NCI-H446 (cell line): ENCODE measurements around the gene PIK3R1.
"Not testable (repeated sequence)": the region's sequence is repeated elsewhere in the genome, so short reads cannot be mapped to it uniquely, and the experiment has no call there.

ENCODE experiments used
- DNase-seq, 2 experiments: peaks; one replicate each; lab custom pipeline; 2025; lab: John Stamatoyannopoulos, UW

PIK3R1 gene

DNA sequence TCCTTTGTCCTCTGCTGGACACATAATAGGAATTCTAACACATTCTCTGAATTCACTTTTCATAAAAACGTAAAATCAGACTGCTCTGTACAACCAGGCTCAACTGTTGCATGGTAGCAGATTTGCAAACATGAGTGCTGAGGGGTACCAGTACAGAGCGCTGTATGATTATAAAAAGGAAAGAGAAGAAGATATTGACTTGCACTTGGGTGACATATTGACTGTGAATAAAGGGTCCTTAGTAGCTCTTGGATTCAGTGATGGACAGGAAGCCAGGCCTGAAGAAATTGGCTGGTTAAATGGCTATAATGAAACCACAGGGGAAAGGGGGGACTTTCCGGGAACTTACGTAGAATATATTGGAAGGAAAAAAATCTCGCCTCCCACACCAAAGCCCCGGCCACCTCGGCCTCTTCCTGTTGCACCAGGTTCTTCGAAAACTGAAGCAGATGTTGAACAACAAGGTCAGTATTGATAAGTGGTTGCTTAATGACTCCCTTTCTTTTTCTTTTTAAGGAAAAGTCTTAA, 11.1 kb downstream of the PIK3R1 start:
- no peak for DNase-seq

- no peak for DNase-seq
These were observed 12.1 kb downstream of the PIK3R1 start for GRCh38 chr5:68227532-68228160.

GRCh38 chr5:68229416-68229815, 13.9 kb downstream of the PIK3R1 start:
- no peak for DNase-seq

GRCh38 chr5:68230285-68230684, 14.7 kb downstream of the PIK3R1 start:
- DNase-seq, result no peak

- DNase-seq, result no peak
These were observed 16.0 kb downstream of the PIK3R1 start for GRCh38 chr5:68231414-68232076.

DNA sequence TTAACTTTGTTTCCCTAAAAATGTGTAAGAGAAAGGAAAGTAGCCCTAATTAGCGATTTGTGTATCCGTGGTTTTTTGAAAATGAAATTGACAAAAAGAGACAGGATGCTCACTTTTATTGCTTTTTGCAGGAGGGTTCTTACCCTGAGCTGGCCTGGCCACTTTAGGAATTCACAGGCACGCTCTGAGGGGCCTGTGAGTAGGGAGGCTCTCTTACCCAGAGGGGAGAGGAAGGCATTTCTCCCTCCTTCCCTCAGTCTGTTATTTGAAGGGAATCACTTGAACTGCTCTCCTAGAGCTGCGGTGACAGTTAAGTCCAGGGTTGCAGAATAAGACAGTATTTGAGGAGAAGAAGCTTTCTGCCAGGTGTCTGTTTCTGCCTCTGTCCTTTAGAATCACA, 16.7 kb downstream of the PIK3R1 start:
- no peak for DNase-seq

DNA sequence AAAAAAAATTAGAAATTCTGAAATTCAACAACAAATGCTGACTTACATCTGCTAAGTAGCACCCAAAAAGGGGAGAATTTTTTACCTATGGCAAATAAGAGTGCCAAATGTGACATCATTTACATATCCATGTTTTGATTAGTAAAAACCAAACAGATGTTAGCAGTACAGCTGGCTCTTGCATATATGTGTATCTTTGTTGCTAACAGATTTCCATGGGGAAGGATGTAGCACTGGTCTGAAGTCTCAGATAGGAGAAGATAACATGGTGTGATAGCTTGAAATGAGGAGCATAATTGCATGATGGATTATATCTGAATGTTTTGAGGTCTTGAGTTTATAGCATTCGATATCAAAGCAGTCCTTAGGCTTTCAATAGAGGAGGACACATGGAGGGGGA, 17.5 kb downstream of the PIK3R1 start:
- no peak for DNase-seq

DNA sequence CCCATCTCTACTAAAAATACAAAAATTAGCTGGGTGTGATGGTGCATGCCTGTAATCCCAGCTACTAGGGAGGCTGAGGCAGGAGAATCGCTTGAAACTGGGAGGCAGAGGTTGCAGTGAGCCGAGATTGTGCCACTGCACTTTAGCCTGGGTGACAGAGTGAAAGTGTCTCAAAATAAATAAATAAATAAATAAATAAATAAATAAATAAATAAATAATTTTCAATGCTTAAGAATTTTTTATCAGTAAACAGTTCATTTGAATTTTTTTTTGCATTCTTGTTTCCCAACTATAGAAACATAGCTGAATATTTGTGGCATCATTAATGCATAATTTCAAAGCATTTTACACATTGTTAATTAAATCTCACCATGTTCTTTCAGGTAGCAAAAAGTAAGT, 19.7 kb downstream of the PIK3R1 start:
- DNase-seq, result not testable (repeated sequence)

GRCh38 chr5:68237715-68238114, 22.2 kb downstream of the PIK3R1 start:
- no peak for DNase-seq

- no peak for DNase-seq
These were observed 23.9 kb downstream of the PIK3R1 start for GRCh38 chr5:68239487-68239886.

DNA sequence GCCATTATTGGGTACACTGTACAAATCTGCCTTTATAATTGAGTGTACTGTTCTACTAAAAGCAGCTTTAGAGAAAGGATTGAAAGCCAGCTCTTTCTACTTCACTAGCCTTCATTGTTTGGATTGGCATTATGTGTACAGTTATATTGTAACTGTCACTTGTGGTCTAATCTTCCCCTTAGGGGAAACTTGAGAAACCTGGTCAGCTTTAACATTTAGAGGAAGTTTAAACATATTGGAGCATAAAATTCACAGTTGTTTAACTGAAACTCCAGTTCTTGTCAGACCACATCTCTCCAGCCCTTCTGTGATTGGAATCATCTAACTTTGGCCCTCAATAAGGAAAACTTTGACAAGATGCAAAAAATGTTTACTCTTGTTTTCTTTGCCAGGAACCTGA, 24.6 kb downstream of the PIK3R1 start:
- no peak for DNase-seq

GRCh38 chr5:68240771-68241170, 25.2 kb downstream of the PIK3R1 start:
- no peak for DNase-seq

DNA sequence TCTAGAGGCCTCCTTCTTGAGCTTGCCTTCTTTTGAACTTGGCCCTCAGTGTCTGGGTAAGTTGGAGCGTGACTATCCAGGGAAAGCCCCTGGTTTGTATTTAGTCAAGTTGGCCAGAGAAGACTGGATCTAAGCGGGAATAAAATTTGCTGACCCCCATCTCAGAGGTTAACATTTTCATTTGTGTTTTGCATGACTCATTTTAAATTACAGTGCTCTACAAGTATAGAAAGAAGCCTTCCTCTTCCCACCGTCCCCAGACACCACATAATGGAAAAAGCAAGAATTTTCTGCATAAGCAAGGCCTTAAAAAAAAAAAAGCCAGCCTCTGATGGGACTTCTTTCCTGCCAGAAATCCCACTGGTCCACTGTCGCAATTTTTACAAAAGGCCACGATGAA, 27.2 kb downstream of the PIK3R1 start:
- DNase-seq, result no peak

DNA sequence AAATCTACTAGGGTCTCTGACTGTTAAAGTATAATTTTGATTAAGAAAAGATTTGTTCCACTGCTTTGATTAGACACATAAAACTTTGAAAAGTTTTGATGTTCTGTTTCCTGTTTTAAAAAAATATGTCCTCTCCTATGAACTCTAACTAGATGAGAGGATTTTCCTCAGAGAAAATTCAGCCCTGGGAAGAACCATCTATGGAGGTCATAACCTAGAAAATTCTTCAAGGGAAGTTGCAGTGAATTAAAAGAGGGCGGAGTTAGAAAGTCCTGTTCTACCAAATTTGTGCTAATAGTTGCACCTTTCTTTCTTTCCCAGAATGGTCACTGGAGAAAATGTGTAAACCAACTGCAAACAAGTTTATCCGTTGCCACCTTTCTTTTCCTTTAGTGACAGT, 27.7 kb downstream of the PIK3R1 start:
- DNase-seq, result no peak

DNA sequence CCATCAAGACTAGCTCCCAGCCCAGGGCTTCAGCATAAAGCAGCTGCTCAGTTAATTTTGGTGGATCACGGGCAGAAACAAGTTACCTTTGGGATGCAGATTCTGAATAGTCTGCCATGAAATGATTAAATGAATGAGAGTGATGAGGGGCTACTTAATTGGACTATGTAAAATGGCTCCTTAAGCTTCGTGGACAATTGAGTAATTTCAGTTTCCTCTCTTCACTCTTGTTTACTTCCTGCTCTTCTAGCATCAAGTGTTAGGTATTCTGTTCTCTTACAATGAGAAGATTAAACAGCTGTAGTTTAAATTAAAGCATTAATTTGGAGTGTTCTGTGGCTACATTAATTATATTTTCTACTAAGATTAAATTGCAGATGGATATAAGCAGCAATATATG, 28.1 kb downstream of the PIK3R1 start:
- DNase-seq, result no peak

DNA sequence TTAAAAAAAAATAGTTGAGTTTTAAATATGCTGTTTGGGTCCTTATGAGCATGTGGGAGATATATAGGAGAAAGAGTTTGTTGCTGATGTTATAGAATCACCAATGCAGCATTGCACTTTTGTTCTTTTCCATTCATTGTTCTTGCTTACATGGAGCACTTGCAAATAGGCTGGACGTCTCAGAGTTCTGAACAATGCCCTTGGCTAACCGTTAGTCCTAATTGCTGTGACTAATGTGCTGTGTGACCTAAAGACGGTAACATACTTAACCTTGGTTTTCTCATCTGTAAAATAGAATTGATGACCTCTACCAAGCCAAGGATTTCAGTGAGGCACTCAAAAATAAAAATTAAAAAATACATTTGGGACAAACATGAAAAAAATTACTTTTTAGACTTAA, 29.8 kb downstream of the PIK3R1 start:
- no peak for DNase-seq

- DNase-seq, result no peak
These were observed 31.2 kb downstream of the PIK3R1 start for GRCh38 chr5:68246802-68247201.

DNA sequence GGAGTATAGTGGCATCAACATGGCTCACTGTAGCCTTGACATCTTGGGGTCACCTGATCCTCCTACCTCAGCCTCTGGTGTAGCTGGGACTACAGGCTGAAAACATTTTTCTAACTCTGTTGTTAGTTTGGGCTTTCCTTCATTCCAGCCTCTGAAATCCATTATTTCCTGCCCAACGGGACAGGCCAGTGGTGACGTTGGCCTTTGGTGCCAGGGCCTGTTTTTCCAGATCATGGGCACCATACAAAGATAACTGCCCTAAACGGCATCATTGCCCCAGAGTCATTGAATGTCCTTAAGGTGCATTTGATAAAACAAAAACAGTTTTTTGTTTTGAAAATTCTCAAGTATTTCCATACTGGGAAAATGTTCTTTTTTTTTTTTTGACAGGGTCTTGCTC, 32.1 kb downstream of the PIK3R1 start:
- DNase-seq, result no peak

DNA sequence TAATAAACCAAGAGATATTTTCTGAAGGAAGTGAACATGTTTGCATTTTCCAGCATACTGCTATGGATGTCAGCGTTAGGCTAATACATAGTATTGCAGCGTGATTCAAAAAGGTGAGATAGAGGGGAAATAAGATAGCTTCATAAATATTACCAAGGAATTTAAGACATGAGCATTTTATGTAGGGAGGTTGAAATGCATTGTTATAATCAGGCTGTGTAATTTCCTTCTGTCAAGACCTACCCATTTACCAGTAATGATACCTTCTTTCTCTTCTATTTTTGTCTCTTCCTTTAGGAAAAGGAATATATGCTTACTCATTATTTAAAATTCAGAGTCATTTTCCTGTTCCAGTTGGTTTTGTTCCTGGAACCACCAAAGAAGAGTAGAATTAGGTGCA, 33.3 kb downstream of the PIK3R1 start:
- no peak for DNase-seq

DNA sequence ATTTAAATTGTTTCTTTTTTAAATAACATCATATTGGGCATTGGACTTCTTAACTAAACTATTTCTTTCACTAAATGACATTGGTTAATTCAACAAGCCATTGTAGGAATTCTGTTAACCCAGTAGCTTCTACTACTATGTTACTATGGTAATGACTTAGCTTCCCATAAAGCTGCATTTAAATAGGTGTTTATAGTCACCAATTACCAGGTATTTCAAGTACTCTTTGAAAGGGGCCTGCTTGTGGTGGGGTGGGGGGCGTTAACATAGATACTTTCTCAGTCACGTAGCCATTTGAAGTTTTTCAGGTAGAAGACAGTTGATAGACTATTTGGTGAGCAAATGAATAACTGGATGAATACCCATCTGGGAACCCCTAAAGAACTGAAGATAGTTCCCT, 34.0 kb downstream of the PIK3R1 start:
- DNase-seq, result no peak

DNA sequence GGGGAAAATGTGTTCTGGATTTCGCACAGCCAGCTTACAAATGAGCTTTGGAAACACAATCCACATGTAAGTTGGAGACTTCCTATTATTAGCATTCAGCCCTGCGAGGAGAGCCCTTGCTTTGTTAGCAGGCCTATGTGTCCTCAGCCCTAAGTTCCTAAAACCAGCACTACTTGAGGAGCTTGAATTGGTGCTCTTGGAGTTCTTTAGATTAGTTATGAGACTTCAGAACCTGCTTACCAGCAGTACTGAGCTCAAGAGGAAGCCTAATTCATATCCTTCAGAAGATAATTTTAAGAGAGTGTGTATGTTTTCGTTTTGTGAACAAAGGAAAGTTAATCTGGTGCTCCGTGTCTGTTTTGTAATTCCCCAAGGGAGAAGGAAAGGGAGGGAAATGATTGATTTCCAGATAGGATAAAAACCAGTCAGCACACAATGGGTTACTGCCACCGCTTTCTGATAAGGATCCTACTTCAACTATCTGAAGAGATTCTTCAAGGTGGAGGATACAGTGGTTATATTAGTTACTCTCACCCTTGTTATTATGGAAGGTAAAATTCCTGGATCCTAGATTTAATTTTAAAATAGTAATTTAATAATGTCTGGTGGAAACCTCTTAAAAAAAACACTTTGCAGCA, 35.2 kb downstream of the PIK3R1 start:
- DNase-seq, result no peak

DNA sequence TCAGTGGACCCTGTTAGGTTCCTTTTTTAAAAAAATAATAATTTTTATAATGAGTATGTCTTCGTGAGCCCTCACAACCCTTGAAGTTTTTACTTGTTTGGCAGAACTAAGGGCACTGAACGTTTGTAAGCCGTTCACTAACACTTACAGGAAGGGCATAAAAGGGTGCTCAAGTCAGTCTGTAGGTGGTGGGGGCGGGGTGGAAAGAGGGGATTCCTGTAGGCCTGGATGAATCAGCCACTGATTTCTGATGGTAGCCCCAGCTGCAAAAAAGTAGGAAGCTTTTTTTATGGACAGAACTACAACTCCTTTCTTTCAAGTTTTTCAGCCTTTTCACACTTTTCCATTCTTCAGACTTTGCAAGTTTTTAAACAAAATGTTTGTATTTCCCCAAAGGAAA, 35.8 kb downstream of the PIK3R1 start:
- DNase-seq, result no peak

DNA sequence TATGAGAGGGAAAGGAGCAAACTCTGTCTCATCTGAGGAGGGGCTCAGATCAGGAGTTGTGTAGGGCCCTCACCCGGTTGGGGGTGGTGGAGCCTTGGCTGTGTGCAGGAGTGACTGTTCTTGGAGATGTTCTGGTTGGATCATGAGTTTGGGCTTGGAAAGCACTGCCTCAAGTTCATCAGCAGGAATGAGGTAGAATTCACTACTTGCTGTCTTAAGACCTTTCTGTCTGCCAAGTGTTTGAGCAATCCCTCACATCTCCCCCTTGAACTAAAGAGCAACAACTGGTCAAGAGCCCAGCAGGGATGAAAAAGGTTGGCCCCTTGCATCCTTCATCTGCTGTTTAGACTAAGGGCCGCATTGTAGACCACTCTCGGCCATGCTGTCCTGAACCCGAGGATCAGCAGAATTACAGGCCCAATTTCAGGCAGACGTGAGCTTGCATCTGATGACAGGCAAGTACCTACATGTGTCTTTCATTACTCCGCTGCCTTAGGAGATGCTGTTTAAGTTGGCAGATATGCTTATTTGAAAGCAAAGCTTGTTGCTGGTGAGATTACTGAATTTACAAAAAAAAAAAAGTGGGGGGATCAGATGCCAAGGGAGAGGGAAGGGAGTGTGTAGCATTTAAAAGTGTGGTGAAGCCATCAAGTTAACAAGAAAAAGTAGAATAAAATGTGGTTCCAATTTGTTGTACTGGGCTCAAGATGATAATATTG, 36.4 kb downstream of the PIK3R1 start:
- peak in 1 of 2 experiments; percentile 27 for DNase-seq
